GM18951 (cell line): ENCODE measurements around the gene LRRTM1.

Experiments
- POLR2A ChIP-seq: IDR thresholded peaks from 4 replicates; pipeline ENCODE4 v1.6.1; 2011; ENCODE audit warnings: mild to moderate bottlenecking; ENCODE audit not compliant: insufficient read length, insufficient read depth; ENCODE audit errors: extremely low read depth
- in situ Hi-C: fragments of 300-500 bp; cut with MboI; formaldehyde crosslinking; loops from one replicate; pipeline ENCODE4 v1.12.0; 2022; ENCODE audit warnings: low sequenced_read_pairs, mixed read lengths, inconsistent platforms; ENCODE audit not compliant: unreplicated experiment

LRRTM1 gene

GRCh38 chr2:80255918-80256781, 48.4 kb downstream of the LRRTM1 start:
- in situ Hi-C loops: no loop called here
- no peak for TF ChIP-seq POLR2A

DNA sequence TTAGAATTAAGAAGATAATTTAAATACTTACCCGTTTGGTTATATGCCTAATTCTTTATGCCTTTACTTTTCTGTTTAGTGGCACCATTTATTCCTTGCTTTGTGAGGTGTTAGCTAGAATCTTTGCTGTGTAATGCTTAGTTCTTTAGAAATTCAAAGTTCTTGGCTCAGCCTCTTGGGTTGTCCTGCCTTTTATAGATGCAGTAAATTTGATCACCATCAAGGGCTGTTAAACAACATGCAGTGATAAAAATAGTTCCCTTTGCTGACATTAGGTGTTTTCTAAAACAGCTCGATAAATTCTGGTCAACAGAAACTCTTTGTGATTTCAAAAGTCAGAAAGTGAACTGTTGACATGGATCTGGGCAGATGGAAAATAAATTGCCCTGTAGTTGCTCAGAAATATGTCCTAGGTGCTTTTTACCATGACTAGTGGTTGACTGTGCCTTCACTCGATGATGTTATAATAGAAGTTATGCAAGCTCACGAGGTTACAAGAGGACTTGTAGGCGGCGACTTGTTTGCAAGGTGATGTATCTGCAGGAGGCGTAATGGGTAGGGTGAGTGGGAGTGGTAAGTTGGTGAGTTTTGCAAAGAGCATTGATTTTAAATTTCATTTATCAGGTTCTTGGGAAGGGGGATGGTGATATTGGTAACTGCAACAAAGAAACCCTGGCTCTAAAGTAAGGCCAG, 52.1 kb downstream of the LRRTM1 start:
- in situ Hi-C loops: no loop called here
- TF ChIP-seq POLR2A: no peak
